Upper lobe of right lung (tissue), 1 donor: ENCODE results near the gene PEX14. TPM values are rescaled to one million over a fixed set of nuclear protein-coding genes. Genes with fewer than 3 reads are reported as not detected.
A peak's percentile ranks its signal among the peaks of the same experiment; 100 is the strongest.

ENCODE experiments used
- ATAC-seq: fragments of 200-7000 bp; cut with Tn5 transposase; one replicate; pipeline ENCODE4 v1.9.1; 2020; ENCODE audit warnings: mild to moderate bottlenecking, moderate library complexity
- DNase-seq: peaks from one replicate; pipeline ENCODE4 v3.0.0-alpha.2; 2020
- H3K27ac ChIP-seq: fragments of 200-600 bp; one replicate; pipeline ENCODE4 v1.8.0; 2022
- H3K27me3 ChIP-seq: fragments of 200-600 bp; one replicate; pipeline ENCODE4 v1.8.0; 2022; ENCODE audit warnings: mild to moderate bottlenecking
- H3K36me3 ChIP-seq: fragments of 200-600 bp; one replicate; pipeline ENCODE4 v1.8.0; 2022
- H3K4me1 ChIP-seq: fragments of 200-600 bp; one replicate; pipeline ENCODE4 v1.8.0; 2022
- H3K4me3 ChIP-seq: fragments of 200-600 bp; one replicate; pipeline ENCODE4 v1.8.0; 2022; ENCODE audit warnings: mild to moderate bottlenecking
- H3K9me3 ChIP-seq: fragments of 200-600 bp; one replicate; pipeline ENCODE4 v1.8.0; 2022
- intact Hi-C: fragments of 100-400 bp; cut with DNase I; formaldehyde crosslinking; loops from one replicate; pipeline ENCODE4 v1.11.0; 2022
- total RNA-seq: library from RNA; stranded (reverse); fragmentation: NEBNext Ultra II Directional; extraction: Animal tissue kit (Norgen Biotek cat#: 25700); gene quantifications from one replicate; pipeline ENCODE4 v1.2.1, GENCODE V29; 2021
- TF ChIP-seq, protein P1 (sequence below): fragments of 200-600 bp; IDR thresholded peaks from one replicate; pipeline ENCODE4 v1.8.0; 2022; ENCODE audit warnings: antibody characterized with exemption
- donor health status: DM: no; HTN: yes; CAD: no; lungs with severe emphysema.

The PEX14 gene
- total RNA-seq, 1 donor from 2014 or later, result 25.8 TPM

DNA sequence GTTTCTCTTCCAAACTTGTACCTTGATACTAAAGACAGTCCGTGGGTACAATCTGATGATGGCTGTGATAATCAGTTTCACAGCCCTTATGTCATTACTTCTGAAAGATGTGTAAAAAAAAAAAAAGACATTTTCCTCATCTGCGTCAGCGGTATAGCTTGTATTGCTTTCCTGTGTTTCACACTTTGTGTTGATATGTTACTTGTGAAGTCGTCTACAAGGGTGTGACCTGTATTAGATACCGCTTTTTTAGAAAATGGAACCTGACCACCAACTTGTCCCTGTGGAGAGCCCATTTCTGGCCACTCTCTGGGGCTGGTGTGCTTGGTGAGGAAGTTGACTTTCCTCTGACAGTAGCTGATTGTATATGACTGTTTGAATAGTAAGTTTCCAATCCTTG, 50.5 kb downstream of the PEX14 start:
- TF ChIP-seq, protein P1, sequence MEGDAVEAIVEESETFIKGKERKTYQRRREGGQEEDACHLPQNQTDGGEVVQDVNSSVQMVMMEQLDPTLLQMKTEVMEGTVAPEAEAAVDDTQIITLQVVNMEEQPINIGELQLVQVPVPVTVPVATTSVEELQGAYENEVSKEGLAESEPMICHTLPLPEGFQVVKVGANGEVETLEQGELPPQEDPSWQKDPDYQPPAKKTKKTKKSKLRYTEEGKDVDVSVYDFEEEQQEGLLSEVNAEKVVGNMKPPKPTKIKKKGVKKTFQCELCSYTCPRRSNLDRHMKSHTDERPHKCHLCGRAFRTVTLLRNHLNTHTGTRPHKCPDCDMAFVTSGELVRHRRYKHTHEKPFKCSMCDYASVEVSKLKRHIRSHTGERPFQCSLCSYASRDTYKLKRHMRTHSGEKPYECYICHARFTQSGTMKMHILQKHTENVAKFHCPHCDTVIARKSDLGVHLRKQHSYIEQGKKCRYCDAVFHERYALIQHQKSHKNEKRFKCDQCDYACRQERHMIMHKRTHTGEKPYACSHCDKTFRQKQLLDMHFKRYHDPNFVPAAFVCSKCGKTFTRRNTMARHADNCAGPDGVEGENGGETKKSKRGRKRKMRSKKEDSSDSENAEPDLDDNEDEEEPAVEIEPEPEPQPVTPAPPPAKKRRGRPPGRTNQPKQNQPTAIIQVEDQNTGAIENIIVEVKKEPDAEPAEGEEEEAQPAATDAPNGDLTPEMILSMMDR, result no peak
- no peaks in the 10 kb centered on the region for H3K27me3 ChIP-seq
- H3K36me3 ChIP-seq, result no peaks in the 10 kb centered on the region
- DNase-seq (no peak), ATAC-seq (no peak)
- intact Hi-C loops, result no loop called here
- no peak overlapping the region for H3K27ac ChIP-seq
- H3K4me3 ChIP-seq, result no peak overlapping the region
- no peaks in the 10 kb centered on the region for H3K9me3 ChIP-seq
- peaks cover 23% of the 10 kb centered on the region for H3K4me1 ChIP-seq

DNA sequence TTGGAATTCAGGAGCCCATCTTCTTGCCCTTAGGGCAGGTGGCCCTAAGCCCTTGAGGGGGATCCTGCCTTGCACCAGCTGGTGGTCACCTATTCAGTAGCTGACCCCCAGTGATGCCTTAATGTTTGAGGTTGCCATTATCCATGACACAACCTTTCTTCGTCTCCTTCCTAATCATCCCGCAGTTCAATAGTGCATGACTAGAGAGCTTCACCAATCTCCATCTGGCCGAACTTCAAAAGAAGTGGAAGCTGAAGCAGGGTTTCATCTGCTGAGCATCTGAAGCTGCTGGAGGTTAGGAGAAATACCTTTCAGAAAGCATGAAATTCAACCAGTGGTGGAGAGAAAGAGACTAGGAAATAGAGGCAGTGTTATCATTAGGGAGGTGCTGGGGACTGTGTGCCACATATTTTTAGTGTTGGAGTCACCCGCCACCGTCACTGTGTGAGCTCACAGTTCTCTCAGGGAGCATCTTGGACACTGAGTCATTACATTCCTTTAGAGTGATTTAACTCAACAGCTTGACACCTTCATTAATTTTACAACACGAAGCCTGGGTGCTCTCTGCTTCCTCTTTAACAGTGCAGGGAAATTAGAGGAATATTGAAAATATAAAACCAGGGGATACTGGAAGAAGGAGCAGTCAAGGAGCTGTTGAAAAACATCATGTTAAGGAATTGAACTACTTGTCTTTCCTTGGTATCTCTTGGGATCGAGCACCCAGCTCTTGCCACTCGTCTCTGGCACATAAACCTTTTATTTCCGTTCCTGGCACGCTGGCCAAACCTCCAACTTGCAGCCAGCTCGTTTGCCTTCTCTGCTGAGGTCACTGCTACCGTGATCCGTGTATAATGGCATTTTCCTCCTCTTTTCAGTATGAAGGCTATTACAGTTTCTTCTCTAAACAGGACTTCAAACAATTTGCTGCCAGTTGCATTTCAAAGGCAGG, 53.6 kb downstream of the PEX14 start:
- intact Hi-C loops, result no loop called here
- DNase-seq (no peak), ATAC-seq (peak; percentile 70)
- H3K4me3 ChIP-seq, result no peak overlapping the region
- TF ChIP-seq, protein P1, result no peak
- no peaks in the 10 kb centered on the region for H3K27me3 ChIP-seq
- no peaks in the 10 kb centered on the region for H3K9me3 ChIP-seq
- peak overlapping the region; percentile 25 for H3K27ac ChIP-seq
- peaks cover 37% of the 10 kb centered on the region for H3K4me1 ChIP-seq
- H3K36me3 ChIP-seq, result no peaks in the 10 kb centered on the region

DNA sequence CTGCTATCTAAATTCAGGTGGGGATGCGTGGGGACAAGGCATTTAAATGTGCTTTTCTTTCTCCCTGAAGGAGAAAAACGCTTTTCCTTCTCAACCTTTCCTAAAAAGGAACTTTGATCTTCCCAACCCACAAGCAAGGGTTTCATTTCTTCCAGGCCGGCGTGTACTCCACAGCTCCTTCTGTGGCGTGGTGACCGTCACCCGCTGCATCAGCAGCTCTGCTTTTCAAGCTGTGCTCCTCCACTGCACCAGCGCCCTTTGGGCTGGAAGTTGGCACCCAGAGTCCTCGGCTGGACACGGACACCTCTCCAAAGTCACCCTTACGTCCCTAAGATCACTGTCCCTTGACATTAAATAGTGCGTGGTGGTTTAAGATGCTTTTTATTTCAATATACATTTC, 54.3 kb downstream of the PEX14 start:
- ATAC-seq, result no peak
- no peak for DNase-seq
- Histone ChIP-seq H3K27me3 (no peaks in the 10 kb centered on the region), H3K4me3 (no peak overlapping the region), H3K27ac (peak overlapping the region; percentile 25), H3K36me3 (no peaks in the 10 kb centered on the region), H3K9me3 (no peaks in the 10 kb centered on the region), H3K4me1 (peaks cover 37% of the 10 kb centered on the region)
- TF ChIP-seq, protein P1, result no peak
- intact Hi-C loops, result no loop called here

DNA sequence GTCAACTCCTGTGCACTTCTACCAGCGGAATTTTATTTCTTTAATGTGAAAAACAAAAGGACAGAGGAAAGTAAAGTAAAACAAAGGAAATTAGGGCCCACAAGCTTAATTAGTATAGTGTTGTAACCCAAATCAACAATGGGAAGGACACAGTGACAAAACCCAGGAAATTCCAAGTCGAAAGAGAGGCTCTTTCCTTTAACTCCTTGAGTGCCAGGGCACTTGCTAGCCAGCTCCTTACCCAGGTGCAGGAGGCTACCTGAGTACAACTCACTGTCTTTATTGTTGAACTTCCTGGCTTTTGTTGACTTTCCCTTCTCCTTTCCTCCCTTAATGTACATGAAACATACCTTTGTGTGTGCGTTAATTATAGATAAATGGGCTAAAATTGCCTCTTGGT, 55.0 kb downstream of the PEX14 start:
- TF ChIP-seq, protein P1, result no peak
- no peak for ATAC-seq
- intact Hi-C loops, result no loop called here

DNA sequence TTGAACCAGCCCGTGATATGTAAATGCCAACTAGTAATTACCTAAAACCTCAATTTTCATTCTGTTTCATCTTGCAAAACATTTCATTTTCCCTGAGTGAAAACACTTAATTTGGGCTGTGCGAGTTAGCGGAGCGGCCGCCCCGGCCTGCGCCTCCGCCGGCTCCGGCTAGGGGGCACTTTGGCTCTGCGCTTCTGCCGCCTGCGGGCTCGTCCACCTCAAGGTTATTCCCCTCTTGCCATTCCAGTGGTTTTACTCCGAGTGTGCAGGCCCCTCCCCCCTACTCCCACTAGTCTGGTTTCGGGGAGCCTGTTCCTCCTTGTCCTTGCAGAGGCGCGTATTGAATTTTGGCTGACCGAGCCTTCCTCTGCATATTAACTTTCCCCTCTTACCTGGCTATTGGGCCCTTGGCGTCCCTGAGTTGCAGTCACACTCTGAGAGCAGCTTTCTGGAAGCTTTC, 55.6 kb downstream of the PEX14 start:
- DNase-seq (peak; percentile 90), ATAC-seq (peak; percentile 97)
- peak overlapping the region; percentile 27 for H3K4me3 ChIP-seq
- no peaks in the 10 kb centered on the region for H3K36me3 ChIP-seq
- H3K27me3 ChIP-seq, result no peaks in the 10 kb centered on the region
- H3K4me1 ChIP-seq, result peaks cover 37% of the 10 kb centered on the region
- intact Hi-C loops, result no loop called here
- peak overlapping the region; percentile 40 for H3K27ac ChIP-seq
- TF ChIP-seq, protein P1, result peak; percentile 88
- no peaks in the 10 kb centered on the region for H3K9me3 ChIP-seq

More for the DNA sequence above, 55.0 kb downstream of the PEX14 start:
- no peaks in the 10 kb centered on the region for H3K27me3 ChIP-seq
- no peaks in the 10 kb centered on the region for H3K9me3 ChIP-seq
- H3K36me3 ChIP-seq, result no peaks in the 10 kb centered on the region
- DNase-seq, result no peak
- no peak overlapping the region for H3K4me3 ChIP-seq
- no peak overlapping the region for H3K27ac ChIP-seq
- peaks cover 37% of the 10 kb centered on the region for H3K4me1 ChIP-seq
